ENCODE measurements around the gene INTS14.
"Not testable (repeated sequence)": the region's sequence is repeated elsewhere in the genome, so short reads cannot be mapped to it uniquely, and the experiment has no call there.

INTS14 gene

DNA sequence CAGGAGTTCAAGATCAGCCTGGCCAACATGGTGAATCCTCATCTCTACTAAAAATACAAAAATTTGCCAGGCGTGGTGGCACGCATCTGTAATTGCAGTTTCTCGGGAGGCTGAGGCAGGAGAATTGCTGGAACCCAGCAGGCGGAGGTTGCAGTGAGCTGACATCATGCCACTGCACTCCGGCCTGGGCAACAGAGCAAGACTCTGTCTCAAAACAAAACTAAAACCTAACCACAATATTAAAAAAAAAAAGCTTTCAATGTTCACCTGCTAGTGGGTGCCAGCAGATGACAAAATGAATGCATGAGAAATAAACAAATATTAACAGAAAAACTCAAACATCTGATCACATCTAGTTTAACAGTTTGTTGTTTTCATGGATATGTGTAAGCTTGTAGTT lies 19.8 kb upstream of the INTS14 start:
- DNase-seq = no peak

DNA sequence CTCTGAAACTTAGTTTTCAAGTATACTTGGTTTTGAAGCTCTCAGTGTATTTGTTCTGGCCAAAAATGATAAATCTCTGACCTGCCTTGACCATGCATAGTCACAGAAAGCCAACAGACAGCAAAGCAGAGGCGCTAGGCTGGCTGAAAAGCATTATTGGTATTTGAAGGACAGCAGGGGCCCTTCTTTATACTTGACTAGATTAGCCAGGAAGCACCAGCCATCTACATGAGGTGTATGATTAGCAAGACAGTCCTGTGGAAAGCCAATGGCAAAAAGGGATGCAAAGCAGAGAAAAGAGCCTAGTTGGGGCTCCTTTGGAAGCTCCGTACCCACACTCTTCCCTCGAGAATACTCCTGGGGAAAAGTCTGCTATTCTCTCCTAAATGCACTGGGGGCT lies 18.6 kb upstream of the INTS14 start:
- DNase-seq = no peak

DNA sequence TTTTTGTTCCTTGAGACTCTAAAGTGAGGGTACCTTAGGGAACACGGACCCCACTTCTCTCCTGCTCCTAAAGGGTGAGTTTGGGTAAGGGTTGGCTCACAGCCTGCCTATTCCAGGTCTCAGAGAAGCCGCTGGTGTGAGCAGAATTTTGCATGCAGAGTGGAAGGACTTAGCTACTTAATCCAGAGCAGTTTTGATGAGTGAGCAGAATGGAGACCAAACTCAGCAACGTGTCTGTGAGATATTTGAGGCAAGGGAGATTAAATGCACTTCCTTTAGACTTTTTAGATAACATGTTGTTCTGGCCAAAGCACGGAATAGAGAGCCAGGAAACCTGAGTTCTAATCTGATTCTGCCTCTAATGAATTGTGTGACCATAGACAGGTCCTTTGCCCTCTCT lies 15.9 kb upstream of the INTS14 start:
- no peak for DNase-seq

DNA sequence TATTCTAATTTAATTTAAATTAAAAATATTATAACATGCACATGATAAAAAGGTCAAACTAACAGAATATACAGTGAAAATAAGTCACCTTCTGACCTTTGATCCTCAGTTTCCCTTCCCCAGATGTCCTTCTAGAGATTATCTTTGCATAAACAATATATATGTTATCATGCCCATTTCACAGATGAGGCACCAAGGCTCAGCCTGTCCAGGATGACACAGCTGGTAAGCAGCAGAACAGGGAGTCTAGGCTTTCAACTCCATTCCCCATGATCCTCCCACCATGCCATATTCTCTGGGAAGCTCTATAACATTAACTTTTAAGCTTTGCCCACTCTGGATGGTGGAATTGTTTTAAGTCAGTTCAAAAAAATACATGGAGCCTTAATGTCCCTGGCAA lies 12.2 kb upstream of the INTS14 start:
- DNase-seq = no peak

DNA sequence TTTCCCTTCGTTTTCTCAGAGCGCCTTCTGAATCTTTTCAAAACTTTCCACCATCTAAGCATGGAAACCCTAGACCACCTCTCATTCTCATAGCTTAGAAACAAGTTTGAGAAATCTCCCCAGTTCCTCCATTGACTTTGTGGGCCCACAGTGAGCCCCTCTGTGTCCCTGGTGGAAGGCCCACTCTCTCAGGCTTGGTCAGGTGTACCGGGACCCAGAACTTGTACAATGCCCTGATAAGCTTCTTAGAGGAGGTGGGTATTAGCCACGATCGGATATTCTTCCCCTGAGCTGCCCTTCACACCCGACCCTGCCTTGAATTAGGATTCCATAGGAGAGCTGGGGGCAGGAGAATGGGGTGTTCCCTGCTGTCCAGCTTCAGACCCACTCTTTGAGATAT lies 10.7 kb upstream of the INTS14 start, which contains the start of gene SLC24A1:
Gene SLC24A1, plus strand, starts transcription at position 301 of the 400 bp plus-strand sequence. CDS start 2,143 bp downstream, outside the sequence.
- DNase-seq = no peak

DNA sequence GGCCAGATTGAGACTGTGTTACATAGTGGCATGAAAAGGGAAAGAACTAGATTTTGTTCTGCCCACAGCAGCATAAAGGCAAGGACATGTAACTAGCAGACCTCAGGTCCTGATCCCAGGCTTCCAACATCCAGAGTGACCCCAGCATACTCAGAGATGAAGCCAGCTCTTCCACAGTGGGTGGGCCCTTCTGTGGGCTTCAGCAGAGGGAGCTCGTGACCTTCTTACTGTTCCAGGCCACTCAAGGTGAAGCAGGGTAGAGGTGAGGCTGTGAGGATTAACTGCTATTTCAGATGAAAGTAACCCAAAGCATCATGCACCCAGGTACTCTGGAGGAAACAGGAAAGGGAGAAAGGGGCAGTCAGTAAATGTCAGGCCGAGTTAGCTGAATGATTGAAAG lies 9.9 kb upstream of the INTS14 start:
- DNase-seq = no peak

DNA sequence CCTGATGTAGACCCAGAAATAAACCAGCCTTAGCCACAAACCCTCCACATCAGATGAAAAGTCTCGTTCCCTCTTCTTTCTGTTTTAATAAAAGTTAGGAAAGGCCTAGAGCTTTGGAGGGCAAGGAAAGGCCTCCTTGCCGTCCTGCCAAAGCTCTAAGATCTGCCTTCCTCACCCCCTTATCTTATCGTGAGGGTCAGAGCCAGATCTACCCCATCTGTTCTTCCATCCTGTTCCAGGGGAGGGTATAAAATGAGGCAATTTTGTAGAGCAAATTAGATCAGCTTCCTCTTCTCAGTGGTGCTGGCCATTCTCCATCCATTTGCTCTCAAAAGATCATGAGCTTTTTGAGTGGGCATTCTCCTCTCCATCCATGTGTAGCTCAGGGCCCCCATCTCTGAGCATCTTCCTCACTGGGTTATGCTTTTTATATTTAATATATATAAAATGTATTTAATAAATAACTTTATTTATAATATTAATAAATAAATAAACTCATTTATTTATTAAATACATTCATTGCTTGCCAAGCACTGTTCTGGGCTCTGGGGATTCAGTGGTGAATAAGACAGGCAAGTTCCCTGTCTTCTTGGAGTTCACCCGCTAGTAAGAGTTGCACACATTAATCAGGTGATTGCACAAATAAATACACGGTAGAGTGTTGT lies 8.8 kb upstream of the INTS14 start:
- no peak for DNase-seq

DNA sequence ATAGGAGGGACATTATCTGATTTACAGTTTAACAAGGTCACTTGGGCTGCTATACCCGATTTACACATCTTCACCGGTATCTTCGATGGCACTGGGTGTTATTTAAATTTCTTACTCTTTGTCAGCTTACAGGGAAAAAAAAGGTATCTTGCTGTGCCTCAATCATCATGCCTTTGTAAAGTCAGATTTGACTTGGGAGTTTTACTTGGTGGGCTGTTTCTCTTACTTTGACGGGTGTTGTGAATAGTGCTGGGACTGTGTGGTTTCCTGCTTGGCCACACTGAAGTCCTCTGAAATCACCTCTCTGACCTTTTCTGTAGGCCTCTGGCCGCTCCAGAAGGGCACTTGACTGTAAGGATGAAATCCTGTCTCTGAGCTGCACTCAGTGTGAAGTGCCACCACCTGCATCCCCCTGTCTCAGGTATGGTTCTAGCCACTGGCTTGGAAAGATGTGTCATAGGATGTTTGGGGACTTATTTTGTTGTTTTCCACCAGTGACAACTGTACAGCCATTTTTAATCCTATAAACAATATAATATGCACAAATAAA lies 7.7 kb upstream of the INTS14 start:
- DNase-seq = no peak

DNA sequence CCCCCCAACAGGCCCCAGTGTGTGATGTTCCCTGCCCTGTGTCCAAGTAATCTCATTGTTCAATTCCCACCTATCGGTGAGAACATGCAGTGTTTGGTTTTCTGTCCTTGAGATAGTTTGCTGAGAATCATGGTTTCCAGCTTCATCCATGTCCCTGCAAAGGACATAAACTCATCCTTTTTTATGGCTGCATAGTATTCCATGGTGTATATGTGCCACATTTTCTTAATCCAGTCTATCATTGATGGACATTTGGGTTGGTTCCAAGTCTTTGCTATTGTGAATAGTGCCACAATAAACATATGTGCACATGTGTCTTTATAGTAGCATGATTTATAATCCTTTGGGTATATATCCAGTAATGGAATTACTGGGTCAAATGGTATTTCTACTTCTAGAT lies 5.0 kb upstream of the INTS14 start:
- not testable (repeated sequence) for DNase-seq

DNA sequence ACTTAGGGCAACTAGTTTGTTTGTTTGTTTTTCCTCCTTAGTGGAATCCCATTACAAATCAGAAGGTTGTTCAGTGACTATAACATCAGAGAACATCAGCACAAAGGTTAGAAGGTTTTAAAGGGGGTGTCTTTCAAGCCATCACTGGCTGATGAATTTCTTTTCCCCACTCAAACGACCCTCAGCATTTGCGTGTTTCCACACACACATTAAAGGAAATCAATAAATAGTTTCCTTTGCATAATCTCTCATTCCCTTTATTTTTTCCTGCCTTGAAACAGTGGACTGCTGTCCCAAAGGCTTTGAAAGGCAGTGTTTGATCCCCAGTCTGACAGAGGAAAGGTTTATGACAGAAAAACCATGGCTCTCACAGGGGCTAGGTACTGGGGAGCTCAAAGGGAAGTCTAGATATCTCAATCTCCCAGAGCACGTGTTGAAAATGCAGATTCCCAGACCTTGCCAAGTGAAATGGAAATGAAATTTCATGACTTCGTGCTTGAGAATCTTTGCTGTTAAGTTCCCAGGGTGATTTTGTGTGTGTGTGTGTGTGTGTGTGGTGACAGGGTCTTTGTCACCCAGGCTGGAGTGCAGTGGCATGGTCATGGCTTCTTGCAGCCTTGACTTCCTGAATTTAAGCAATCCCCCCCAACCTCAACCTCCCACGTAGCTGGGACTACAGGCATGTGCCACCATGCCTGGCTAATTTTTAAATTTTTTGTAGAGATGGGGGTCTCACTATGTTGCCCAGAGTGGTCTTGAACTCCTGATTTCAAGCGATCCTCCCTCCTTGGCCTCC lies 2.2 kb upstream of the INTS14 start:
- DNase-seq = no peak

DNA sequence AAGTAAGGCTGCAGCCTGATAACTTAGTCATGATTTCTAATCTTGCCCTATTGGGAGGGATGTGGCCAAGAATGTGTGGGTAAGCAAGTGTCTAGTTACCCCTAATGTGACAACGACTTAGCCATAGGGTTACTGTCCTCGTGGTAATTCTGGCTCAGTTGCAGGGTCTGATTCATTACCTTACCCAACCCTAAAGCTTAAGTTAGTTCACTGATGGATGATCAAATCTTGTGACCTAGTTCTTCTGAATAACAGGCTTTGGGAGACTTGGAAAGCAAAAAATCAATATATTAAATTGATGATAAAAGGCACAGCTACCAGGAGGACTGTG lies 1.6 kb upstream of the INTS14 start:
- DNase-seq = no peak

DNA sequence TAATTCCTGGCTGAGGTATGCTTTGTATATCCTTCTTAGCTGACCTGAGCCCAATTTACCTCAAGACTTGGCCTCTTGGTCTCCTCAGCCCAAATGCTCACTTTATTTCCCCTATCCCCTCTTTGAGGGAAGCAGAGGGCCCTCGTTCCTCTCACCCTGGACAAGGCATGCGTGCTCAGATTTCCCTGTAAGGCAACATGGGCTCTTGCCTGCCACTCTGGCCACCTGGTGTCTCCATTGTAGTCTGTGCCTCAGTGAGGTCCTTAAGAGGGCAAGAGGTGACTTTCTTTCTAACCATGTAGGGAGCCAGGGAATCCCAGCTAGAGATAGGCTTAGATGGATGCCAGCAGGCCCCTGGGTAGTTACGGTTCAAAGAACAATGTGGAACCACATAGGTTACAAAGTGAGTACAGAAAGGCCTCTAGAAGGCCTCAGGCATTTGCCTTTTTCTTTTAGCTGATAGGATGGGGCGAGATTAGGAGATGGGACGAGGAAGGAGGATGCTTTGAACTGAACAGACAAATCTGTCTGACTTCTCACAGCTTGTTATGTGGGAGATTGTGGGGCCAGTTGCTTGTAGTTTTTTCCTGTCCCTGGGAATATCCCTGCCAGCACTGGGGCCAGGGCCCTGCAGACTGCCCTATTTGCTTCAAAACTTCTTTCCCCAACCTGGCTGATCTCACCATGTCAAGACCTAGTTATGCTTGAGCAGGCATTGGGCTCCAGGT lies 1.1 kb upstream of the INTS14 start:
- no peak for DNase-seq

DNA sequence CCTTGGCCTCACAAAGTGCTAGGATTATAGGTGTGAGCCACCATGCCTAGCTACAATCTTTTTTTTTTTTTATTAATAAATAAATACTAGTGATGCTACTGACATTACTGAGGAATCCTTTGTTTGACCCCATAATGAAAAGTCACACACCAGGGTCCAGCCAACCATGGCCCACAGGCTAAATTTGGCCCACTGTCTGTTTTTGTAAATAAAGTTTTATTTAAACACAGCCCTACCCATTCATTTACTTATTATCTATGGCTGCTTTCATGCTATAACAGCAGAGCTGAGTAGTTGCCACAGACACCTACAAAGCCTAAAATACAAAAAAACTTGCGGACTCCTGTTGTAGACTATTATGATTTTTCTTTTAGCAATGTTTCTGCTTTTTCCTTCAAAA lies 7.4 kb downstream of the INTS14 start:
- DNase-seq = no peak

DNA sequence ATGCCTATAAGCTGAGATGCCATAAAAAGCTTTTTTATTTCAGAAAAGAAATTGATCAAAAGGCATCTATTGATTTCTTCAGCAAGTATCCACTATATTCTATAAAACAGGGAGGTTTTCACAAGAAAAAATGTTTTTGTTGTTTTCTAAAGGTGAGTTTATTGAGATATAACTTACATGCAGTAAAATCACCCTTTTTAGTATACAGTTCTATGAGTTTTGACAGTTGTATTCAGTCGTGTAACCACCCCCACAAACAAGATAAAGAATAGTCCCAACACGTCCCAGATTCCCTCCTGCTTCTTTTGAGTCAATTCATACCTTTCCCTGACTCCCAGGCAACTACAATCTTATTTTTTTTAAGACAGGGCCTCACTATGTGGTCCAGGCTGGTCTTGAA lies 7.8 kb downstream of the INTS14 start:
- no peak for DNase-seq

DNA sequence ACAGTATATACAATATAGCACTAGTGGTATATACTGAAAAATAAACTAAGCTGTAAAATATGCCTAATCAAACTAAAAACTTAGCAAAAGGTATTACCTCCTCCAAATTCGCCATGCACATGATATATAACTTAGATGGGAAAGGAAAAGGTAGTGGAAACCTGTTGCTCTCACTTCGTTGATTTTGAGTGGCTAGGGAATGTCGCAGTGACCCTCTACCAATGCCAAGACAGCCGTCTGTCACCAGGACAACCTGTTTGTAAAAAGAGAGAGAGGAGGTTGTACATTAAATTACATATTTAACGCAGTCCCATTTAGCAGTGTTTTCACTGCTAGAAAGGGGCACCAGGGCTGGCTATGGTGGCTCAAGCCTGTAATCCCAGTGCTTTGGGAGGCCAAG lies 11.3 kb downstream of the INTS14 start:
- no peak for DNase-seq

DNA sequence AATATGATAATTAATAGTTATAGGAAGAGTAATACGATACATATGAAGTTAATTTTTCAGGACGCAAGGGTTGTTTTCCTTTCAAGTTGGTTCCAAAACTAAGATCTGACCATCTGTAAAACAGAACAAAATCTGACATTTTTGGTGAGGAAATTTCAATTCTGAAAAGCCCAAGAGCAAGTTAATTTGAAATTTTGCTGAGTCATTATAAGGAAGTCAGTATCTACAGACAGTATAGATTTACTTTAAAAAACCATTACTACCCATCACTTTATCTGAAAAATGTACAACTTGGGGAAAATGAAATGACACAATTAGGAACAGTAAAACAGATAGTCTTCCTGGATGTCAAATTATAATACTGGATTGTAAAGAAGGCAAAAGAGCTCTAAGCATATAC lies 12.5 kb downstream of the INTS14 start:
- no peak for DNase-seq

DNA sequence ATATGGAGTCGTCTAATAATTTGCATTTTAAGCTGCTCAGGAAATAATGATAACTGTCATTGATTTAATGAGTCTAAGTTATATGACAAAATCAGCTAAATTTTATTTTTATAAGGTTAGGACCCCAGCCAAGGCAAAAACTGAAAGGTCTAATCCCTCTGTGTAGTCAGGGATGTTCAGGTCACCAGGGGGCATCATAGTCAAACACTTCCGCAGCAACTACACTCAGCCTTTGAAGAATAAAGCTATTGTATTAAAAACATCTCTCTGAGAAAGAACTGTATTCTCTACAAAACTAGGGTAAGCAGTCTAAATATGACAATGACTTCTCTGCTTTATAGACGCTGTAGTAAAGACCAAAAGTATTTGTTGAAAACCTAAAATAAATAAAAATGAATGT lies 15.0 kb downstream of the INTS14 start:
- no peak for DNase-seq

DNA sequence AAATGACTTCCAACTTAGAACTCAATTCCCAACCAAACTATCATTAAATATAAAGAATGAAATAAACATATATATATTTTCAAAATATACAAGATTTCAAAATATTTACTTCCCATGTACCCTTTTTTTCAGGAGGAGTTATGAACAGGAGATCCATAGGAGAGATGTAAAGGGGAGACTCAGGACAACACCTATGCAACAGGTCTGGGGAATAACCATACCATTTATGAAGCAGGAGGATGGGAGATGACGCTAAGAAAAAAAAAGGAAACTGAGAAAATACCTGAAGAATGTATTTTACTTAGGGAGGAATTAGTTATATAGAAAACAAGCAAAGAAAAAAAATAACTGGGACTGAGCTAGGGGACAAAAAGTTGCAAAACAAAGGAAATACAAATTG lies 23.8 kb downstream of the INTS14 start:
- no peak for DNase-seq

DNA sequence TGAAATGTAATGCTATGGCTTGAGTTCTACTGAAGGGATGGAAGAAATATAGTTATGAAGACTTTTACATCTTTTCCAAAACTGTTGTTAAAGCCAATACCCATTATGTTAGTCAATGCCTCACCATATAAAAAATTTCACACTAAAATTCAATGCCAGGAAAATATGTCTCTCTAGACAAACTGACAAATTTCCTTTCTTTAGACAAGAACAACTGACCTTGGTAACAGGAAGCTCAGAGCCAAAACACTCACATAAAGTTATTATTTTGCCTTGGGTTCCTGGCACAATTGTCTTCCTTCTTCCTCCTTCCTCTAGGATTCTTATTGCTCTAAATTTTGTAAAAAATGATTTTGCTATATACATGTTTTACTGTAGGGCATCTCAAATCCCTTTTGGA lies 26.7 kb downstream of the INTS14 start:
- DNase-seq = no peak

DNA sequence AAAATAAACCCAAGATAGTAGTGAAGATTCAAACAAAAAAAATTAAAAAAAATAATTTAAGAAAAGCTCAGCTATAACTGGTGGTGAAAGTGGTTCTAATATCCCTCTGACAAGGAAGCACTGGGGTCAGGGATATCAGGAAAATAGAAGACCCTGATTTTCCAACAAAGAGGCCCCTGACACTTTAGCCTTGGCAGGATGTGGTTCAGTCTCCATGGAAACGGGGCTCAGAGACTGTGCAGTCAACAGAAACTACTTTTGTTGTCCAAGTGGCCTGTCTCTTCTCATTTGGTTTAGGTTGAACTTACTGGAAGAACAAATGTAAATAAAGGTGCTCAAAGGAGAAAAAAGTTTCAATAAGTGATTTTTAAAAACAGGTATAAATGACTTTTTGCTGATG lies 27.2 kb downstream of the INTS14 start:
- peak; percentile 69 for DNase-seq

DNA sequence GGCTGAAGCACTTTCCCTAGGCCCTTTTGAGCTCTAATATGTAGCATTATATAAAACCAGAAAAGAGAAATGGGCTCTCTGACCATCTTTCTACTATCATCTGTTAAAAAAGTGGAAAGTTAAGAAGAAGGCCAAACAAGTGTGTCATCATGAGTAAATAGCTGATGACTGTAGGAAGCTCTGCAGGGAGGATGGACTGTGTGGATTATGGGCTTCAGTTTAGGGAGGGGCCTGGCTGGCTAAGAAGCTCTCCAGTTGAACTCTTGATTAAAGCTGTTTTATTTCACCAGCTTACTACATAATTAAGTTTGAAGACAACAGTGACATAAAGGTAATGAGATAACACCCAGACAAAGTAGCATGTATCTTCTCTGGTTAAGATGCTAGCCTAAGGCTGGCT lies 30.6 kb downstream of the INTS14 start:
- no peak for DNase-seq

DNA sequence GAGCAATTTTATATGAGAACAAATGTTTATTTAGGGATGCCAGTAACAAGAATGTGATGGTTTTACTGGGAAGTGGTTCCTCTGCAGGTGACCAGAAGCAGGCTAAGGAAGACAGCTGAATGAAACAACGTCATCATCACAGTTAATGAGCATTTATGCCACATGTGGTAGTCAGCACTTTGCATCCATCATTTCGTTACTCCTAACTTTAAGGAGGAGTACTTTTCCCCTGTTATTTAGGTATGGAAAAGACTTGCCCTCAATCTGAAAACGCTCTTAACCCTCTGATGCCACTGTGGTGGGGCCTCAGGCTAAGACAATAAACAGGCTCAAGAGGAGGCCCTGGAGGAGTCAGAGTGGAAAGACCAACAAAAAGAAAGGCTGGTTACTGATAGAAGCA lies 31.2 kb downstream of the INTS14 start:
- no peak for DNase-seq

DNA sequence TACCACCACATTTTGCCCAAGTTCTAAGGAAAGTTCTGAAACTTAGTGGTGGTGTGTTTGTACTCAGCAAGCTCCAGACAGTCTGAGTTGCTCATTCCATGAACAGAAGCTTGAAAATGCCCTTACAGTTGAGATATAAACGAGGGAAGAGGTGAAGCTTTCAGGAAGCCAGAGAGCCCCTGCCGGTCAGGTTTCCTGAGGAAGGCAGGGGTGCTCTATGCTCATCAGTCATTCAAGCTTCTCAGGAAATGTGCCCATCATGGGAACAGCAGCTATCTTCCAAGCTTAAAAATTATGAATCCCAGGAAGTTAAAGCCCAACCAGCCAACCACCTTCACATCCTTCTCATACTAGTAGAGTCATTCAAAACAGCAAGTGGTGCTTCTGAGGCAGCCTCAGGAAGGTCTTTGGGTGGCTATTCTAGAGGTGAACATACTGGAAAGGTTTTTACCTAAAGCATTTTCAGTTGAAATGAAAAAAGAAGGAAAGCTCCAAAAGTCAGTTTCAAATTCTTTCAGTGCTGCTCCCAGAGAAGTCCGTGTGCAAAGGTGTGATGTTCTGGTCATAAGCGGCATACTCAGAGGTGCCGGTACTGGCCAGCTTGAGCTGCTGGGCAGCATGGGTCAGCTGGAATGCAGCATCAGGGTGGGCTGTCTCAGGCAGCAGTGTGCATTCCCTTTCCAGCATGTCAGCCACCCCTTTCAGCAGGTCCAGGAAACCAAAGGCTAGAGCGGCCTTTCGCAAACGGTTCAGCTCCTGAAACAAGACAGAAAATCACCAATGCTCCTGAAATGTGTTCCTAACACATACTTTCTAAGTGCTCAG lies 31.8 kb downstream of the INTS14 start:
- DNase-seq = no peak
